ENCODE data around the gene MAP3K21.

MAP3K21 gene

DNA sequence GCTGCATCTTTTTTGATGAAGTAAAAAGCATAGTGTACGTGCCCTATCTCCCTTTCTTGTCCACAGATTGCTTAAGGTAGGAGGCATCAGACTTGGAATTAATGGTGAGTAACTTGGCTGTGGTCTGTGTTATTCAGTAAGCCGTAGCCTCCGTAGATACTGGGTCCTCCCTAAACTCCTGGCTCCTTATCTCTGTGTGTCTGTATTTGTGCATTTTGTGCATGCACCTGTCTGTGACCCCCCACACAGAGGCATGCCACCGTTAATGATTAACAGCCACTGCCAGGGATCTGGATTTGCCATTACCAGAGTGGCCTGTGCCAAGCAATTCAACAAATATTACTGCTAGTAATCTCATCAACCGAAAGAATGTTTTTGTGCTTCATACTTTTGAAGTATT is 31.9 kb downstream of the MAP3K21 start:
- no peak for DNase-seq (ENCODE audit: low read depth)

DNA sequence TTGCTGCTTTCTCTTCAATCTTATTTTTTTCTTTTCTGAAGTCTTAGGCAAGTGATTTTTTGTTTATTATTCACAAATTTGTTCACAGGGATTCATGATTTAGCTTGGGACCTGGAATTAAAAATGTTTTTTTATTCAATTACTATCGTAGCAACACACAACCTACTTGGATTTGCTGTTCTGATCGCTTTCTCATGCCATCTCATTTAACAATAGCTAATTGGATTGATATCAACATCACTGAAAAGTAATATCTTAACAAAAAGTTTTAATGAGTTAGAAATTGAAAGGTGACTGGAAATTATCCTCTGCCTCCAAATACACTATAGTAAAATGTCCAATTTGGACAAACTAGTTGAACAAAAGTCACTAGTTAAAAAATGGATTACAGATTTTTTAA is 32.4 kb downstream of the MAP3K21 start:
- no peak for DNase-seq (ENCODE audit: low read depth)

DNA sequence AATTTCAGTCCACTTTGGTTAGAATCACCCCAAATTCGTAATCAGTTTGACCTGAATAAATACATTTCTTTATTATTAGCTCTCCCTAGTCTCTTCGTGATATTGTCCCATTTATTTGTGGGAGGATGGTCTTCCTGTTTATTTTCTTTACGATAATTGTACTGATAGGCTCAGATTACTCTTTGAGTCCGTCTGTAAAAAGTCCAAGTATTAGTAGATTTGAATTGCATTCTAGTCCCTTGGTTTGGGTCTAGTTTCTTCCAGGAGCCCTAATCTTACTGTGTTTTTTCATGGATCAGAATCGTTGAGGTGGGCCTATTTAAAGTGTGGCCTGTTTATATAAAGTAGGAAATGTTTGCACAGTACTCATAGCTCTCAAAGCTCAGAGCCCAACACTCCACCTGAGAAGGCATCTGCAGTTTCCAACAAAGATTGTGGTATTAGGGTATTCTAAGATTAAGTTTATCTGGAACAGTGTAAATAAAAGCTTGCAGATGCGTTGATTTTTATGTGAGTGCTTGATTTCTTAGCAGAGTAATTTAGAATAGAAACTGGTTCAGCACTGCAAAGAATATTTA is 33.1 kb downstream of the MAP3K21 start:
- DNase-seq (ENCODE audit: low read depth) = no peak

DNA sequence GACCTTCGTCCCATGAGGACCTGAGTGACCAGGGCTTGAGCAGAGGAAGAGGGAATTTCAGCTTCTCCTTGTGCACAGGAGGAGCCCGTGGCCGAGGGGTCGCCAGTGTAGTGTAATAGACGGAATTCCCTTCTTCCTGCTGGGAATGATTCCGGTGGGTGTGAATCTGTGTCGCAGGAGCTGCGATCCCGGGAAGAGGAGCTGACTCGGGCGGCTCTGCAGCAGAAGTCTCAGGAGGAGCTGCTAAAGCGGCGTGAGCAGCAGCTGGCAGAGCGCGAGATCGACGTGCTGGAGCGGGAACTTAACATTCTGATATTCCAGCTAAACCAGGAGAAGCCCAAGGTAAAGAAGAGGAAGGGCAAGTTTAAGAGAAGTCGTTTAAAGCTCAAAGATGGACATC is 34.4 kb downstream of the MAP3K21 start:
- no peak for DNase-seq (ENCODE audit: low read depth)

DNA sequence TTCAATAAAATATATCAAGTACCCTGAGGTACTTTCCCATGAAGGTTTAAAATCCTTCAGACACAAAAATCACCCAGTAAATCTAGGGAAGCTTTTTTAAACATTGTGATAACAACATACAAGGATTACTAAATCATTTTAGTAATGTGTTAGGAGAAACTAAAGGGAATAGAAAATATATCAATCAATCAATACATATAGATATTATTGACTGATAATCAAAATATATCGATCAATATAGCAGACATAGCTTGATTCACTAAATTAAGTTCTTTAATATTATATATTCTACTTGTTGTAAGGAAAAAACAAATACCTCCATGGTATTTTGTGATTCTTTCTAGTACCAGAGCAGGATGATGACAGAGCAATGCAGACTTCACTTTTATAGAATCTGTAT is 35.2 kb downstream of the MAP3K21 start:
- no peak for DNase-seq (ENCODE audit: low read depth)

DNA sequence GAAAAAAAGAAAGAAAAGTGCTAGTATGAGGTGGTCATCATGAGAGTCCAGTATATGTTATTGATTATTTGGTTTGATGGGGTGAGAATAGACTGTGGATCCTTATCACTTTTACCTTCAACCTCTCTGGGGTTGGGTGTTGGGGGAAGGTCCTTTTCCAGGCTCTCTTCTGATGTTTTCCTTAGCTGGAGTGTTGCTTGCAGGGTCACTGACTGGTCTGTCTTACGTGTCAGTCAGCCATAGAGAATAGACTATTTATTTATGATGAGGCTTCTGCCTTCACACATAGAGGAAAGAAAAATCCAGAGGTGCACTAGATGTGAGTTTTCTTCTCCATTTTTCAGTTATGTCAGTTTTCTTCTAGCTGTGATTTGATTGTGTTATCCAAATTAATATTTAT is 36.5 kb downstream of the MAP3K21 start:
- DNase-seq (ENCODE audit: low read depth) = no peak

DNA sequence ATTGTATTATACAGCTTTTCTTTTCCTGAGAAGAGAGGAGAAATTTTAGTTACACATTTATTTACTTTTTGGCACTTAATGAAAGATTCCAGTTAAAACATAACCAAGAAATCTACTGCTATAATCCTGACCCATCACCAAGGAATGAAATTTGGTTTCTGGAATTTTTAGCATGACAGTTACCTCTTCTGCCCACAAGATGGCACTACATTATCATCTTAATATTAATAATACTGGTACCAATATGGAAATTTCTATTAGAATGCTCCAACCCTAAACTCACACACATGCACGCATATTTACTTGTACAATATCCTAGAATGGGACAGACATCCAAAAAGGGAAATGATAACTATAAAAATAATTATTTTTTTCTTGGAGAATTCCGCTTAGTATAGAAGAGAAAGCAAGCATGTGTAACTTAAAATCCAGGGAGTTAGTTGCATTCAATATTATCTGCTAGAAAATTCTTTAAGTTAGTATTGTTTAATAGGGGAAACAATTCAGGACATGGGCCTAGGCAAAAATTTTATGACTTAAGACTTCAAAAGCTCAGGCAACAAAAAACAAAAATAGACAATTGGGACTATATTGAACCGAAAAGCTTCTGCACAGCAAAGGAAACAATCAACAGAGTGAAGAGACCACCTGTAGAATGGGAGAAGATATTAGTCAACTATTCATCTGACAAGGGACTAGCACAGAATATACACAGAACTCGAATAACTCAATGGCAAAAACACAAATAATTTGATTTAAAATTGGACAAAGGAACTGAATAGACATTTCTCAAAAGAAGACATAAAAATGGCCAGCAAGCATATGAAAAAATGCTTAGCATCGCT is 37.4 kb downstream of the MAP3K21 start:
- no peak for DNase-seq (ENCODE audit: low read depth)

DNA sequence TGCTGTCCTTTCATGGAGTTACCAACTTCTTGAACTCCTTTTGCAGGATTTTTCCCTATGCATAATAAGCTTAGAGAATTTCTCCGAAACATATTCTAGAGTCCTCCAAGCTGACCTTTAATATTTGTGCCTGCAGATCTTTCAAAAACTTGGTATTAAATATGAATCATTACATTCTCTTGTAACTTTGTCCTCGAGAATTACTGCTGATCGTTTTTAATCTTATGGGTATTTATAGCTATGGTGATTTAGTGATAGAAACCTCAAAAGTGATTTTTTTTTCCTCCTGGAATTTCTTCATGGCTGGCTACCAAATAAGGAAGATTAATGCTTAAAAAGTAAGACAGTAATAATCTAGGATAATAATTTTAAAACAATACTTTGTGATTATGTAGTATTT is 39.1 kb downstream of the MAP3K21 start:
- DNase-seq (ENCODE audit: low read depth) = no peak

DNA sequence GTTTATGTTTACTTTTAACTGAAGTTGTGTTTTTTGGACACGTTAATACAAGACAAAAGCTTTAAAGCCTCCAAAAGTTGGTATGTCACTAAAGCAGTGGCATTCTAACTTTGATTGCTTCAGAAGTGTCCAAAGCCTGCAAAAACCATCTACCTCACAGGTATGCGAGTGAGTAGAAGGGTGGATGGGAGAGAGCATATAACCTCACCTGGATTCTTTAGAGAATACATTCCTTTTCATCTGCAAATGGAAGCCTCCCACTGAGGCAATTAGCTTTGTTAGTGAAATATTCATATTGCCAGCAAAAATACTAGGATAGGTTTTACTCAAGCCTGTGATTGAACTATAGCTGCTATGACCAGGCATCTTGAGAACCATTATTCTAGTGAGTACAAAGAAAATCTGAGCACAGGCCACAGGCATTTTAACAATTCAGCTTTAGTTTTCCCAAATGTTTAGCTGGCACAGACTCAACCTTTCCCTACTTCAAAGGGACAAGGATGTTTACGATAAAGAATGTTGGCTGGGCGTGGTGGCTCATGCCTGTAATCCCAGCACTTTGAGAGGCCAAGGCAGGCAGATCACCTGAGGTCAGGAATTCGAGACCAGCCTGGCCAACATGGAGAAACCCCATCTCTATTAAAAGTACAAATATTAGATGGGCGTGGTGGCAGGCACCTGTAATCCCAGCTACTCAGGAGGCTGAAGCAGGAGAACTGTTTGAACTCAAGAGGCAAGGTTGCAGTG is 39.7 kb downstream of the MAP3K21 start:
- DNase-seq (ENCODE audit: low read depth) = no peak

DNA sequence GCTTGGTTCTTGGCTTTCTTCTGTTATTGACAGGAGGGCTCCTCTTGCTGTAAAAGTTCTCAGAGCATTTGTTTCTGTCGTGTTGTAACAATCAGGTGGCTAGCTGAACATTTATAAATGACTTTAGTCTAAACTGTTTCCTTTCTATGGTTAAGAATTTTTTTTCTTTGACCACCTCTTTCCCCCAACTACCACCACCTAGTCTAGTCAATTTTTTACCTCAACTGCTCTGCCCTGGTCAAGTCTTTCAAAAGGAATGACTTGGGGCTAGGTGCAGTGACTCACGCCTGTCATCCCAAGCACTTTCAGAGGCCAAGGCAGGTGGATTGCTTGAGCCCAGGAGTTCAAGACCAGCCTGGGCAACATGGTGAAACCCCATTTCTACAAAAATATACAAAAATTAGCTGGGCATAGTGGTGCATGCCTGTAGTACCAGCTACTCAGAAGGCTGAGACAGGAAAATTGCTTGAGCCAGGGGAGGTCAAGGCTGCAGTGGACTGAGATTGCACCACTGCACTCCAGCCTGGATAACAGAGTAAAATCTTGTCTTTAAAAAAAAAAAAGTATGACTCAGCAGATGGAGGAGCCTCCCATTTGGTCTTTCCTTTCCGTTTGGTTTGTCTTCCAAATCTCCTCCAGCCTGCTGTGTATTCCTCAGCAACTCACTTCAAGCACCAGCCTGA is 40.7 kb downstream of the MAP3K21 start:
- no peak for DNase-seq (ENCODE audit: low read depth)

DNA sequence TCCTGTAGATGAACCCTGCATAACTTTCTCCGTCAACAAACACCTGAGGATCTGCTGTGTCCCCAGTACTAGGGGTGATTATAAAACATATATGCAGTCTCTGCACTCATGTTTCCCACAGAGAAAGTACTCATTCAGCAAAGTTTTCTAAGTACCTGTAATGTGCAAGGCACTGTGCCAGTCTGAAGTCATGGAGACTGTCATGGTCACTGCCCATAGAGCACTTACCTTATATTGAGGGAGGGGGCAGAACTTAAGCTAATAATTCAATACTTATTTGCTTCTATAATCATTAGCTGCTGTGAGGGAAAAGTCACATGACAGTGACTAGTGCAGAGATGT is 41.2 kb downstream of the MAP3K21 start:
- no peak for DNase-seq (ENCODE audit: low read depth)

DNA sequence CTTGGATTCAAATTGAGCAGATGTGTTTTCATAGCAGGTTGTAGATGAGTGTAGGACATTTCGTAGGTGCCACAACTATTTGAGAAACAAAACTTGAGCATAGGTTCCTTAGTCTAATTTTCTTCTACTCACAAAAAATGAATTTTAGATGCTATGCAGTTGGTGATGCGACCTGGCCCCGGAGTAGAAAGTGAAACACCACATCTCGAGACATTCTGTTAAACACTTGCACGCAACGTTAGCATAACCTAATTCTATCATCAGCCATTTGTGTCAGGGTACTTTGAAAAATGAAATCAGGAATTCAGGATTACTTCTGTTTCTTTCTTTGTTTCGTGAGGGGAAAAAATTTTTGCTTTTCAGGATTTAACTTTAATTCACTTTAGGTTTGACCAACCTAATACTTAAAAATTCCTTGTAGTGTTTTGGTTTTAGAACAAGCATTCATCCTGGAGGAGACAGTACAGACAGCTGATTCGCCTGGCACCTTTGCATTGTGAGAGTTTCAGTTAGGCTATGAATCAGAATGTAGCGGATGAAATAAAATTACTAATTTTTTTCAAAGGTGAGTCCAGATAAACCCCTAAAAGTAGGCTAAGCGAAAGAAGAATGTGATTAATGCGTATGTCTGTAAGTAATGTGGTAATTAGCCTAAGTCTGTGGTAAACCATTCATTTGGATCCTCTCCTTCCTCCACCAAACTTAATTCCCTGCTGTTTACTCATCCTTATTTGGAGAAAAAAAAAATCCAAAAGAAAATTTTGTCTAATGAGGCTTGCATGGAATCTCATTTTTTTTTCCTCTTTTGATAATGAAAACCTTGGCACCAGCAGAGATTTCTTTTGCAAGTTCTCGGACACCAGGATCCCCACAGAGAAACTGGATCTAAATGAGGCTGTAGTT is 44.9 kb downstream of the MAP3K21 start:
- no peak for DNase-seq (ENCODE audit: low read depth)

DNA sequence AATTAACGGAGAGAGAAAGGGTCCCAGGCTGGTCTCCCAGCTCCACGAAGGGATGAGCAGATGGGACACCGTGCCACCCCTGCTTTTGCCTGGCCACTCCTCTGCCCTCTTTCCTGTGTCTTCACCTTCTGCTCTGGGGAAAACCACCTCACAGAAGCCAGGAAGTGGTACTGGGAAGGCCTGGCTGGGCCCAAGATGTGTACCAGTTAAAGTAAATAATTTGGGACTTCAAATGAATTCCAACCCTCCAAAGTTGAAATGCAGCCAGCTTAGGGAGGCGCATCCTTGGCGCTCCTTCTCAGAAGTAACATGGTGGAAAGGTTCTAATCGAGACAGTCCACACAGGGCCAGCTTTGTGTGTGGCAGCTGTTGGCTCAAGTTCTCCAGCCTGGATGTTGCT is 45.7 kb downstream of the MAP3K21 start:
- DNase-seq (ENCODE audit: low read depth) = no peak

DNA sequence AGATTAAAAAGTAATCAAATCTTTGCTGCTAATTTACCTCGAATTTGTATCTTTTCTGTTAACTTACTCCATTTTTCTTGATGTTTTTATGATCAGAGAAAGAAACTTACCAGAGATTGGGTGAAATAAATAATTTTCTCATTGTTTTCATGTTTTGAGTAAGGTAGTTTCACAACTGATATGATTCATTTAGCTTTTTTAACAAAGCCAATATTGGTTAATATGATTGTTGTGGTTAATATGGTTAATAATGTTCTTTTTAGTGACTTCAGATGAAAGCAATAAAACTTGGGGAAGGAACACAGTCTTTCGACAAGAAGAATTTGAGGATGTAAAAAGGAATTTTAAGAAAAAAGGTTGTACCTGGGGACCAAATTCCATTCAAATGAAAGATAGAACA is 48.1 kb downstream of the MAP3K21 start:
- DNase-seq (ENCODE audit: low read depth) = no peak

DNA sequence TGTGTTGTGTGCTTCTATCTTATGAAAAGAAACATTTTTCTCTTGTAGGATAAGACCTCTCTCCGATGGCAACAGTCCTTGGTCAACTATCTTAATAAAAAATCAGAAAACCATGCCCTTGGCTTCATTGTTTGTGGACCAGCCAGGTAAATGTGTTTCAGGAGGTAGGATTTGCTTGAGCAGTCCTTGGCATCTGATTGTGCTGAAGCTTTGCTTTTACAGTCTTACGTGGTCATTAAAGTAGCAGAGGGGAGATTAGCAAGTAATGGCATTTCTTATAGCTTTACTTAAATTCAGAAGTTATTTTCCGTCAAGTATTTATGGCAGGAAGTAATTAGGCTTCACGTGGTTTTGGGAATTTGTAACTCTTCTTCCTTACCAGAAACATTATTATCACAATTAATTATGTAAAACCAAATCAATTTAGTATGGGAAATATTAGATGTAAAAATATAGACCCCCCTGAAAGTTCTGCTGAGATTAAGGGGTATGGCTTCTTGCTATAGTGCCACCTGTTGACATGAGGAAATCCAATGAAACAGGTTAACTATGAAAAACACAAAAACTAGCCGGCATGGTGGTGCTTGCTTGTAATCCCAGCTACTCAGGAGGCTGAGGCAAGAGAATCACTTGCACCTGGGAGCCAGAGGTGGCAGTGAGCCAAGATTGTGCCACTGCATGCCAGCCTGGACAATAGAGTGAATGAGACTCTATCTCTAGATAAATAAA is 49.0 kb downstream of the MAP3K21 start:
- no peak for DNase-seq (ENCODE audit: low read depth)

DNA sequence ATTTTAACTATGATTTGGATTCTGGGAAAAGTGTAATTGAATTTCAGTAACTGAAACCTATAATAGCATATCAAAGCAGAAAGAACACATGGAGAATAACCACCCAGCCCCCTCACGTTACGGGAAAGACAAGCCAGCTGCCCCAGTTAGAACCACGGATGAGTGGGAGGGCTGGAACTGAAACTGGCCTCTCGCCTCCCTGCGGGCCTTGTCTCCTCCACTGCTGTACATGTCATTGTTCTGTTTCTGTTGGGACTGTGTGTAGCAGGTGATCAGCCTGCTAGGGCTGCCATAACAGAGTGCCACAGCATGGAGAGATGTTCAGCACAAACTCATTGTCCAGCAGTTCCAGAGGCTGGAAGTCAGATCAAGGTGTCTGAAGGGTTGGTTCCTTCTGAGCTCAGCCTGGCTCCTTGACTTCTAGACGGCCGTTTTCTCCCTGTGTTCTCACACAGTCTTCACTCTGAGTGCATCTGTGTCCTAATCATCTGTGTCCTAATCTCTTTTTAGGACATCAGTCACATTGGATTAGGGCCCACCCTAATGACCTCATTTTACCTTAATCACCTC is 52.4 kb downstream of the MAP3K21 start:
- no peak for DNase-seq (ENCODE audit: low read depth)

DNA sequence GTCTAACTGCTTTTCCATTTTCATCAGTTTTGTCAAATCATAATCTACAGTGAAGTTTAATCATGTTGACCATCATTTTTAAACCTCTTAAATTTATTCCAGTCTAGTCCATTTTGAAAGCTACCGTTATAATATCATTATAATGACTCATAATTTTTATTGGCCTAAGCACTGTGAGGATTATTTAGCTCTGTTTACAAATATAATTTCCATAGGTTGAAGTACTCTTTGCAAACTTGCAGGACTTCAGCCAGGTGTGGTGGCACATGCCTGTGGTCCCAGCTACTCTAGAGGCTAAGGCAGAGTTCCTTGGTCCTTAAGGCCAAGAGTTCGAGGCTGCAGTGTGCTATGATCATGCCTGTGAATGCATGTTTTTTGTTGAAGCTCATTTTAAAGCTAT is 54.3 kb downstream of the MAP3K21 start:
- DNase-seq (ENCODE audit: low read depth) = no peak

DNA sequence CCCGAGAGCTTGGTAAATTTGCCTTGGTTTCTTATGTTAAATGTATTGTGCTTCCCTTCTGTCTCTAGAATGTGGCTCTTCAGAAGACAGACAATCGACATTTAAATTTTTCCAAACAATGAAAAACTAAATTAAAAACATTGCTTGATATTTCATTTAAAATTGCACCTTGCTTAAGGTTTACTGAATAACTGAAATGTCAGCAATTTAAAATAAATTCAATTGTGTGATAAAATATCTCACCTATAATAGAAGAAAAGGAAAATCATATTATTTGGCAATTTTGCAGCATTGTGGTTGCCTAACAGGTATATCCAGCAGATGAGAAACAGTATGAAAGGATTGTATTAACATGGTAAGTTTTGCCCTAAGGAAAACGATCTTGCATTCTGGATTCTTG is 56.5 kb downstream of the MAP3K21 start:
- DNase-seq (ENCODE audit: low read depth) = no peak

DNA sequence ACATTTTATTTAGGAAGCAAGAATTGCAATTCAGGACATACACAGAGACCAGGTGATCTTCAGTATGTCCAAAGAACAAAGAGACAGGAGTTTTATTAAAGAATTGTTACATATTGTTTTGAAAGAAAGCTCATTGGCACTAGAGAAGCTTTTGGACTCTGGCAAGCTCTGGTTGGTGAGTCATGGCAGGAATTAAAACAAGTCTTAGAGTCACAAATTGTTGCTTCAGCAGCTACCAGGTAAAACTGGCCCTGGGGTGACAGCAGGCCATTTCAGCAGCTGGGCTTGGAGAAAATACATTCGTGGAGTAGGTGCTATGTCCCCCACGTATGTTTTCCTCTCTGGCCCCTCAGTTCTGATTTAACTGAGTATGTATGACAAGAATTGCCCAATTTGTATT is 58.8 kb downstream of the MAP3K21 start:
- DNase-seq (ENCODE audit: low read depth) = no peak

DNA sequence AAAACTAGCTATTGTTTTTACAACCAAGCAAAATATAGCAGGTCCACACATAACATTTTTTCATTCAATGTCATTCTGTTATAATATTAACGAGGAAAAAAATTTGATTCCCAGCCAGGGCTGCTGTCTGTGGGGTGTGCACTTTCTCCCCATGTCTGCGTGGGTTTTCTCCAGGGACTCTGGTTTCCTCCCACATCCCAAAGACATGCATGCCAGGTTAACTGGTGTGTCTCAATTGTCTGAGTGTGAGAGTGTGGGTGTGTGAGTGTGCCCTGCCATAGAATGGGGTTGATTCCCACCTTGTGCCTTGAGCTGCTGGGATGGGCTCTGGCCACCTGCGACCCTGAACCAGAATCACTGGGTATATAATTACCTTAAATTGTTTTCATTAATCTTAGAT is 60.1 kb downstream of the MAP3K21 start:
- no peak for DNase-seq (ENCODE audit: low read depth)

DNA sequence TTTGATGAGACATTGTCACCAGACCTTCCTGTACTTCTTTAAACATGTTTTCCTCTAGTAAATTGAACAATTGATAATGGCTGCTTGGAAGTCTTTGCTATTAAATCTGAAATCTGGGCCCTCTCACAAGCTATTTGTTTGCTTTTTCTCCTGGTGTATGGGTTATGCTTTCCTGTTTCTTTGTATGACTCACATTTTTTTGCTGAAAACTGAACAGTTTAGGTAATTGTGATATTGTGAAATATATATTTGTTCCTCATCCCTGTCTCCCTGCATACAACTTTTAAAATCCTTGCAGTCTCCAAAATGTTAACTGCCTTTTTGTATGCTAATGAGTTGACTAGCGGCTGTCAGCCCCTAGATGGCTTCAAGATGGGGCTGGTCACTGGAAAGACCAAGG is 61.6 kb downstream of the MAP3K21 start:
- no peak for DNase-seq (ENCODE audit: low read depth)
